HEK293 (cell line): ENCODE results near the gene SHISA9.
"Not testable (repeated sequence)": the region's sequence is repeated elsewhere in the genome, so short reads cannot be mapped to it uniquely, and the experiment has no call there.

ENCODE experiments used
- ZBTB1 ChIP-seq: fragments of 450-650 bp; formaldehyde crosslinking; IDR thresholded peaks from 2 replicates; pipeline ENCODE4 v1.5.1; 2016; ENCODE audit warnings: missing biosample characterization, missing genetic modification characterization
- ZNF184 ChIP-seq: fragments of 450-650 bp; IDR thresholded peaks from 2 replicates; pipeline ENCODE4 v1.5.1; 2018; ENCODE audit warnings: missing biosample characterization, mild to moderate bottlenecking, missing genetic modification characterization
- ZNF274 ChIP-seq, 2 experiments: fragments of 200-500 bp in 1 of 2; fragments of 450-650 bp in 1 of 2; sonication (Bioruptor generic) in 1 of 2; formaldehyde crosslinking in 1 of 2; IDR thresholded peaks; 2 replicates each; pipeline versions ENCODE4 v1.5.1 to v1.6.1; 2014 to 2016; ENCODE audit warnings: borderline replicate concordance in 1 of 2, inconsistent platforms in 1 of 2, low read length in 1 of 2, missing biosample characterization in 1 of 2, missing genetic modification characterization in 1 of 2
- TF ChIP-seq, protein P1 (sequence below): fragments of 450-650 bp; formaldehyde crosslinking; IDR thresholded peaks from 2 replicates; pipeline ENCODE4 v1.5.1; 2016; ENCODE audit warnings: missing biosample characterization, missing genetic modification characterization, borderline replicate concordance
- TF ChIP-seq, protein P2 (sequence below): fragments of 450-650 bp; formaldehyde crosslinking; IDR thresholded peaks from 2 replicates; pipeline ENCODE4 v1.5.1; 2016; ENCODE audit warnings: missing biosample characterization, missing genetic modification characterization

DNA sequence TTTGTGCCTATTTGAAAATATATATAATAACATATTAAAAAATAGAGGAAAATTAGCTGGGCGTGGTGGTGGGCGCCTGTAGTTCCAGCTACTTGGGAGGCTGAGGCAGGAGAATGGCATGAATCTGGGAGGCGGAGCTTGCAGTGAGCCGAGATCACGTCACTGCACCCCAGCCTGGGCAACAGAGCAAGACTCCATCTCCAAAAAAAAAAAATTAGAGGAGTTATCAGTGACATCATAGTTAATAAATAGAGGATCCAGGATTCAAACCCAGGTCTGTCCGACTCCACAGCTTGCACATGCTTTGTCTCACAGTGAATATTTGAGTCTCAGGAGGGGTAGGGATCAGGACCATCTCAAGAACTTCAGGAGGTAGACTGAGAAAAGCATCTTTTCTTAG is 22.2 kb downstream of the SHISA9 start:
- TF ChIP-seq ZBTB1 (tag by site-specific recombination); ZNF184; ZNF274 (IDR thresholded peaks at IDR 0.05; ENCODE audit: low read length); ZNF274 (tag by site-specific recombination; IDR thresholded peaks at IDR 0.05; ENCODE audit: borderline replicate concordance): not testable (repeated sequence)
- TF ChIP-seq, protein P1, sequence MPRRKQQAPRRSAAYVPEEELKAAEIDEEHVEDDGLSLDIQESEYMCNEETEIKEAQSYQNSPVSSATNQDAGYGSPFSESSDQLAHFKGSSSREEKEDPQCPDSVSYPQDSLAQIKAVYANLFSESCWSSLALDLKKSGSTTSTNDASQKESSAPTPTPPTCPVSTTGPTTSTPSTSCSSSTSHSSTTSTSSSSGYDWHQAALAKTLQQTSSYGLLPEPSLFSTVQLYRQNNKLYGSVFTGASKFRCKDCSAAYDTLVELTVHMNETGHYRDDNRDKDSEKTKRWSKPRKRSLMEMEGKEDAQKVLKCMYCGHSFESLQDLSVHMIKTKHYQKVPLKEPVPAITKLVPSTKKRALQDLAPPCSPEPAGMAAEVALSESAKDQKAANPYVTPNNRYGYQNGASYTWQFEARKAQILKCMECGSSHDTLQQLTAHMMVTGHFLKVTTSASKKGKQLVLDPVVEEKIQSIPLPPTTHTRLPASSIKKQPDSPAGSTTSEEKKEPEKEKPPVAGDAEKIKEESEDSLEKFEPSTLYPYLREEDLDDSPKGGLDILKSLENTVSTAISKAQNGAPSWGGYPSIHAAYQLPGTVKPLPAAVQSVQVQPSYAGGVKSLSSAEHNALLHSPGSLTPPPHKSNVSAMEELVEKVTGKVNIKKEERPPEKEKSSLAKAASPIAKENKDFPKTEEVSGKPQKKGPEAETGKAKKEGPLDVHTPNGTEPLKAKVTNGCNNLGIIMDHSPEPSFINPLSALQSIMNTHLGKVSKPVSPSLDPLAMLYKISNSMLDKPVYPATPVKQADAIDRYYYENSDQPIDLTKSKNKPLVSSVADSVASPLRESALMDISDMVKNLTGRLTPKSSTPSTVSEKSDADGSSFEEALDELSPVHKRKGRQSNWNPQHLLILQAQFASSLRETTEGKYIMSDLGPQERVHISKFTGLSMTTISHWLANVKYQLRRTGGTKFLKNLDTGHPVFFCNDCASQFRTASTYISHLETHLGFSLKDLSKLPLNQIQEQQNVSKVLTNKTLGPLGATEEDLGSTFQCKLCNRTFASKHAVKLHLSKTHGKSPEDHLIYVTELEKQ (tag by site-specific recombination): not testable (repeated sequence)
- TF ChIP-seq, protein P2, sequence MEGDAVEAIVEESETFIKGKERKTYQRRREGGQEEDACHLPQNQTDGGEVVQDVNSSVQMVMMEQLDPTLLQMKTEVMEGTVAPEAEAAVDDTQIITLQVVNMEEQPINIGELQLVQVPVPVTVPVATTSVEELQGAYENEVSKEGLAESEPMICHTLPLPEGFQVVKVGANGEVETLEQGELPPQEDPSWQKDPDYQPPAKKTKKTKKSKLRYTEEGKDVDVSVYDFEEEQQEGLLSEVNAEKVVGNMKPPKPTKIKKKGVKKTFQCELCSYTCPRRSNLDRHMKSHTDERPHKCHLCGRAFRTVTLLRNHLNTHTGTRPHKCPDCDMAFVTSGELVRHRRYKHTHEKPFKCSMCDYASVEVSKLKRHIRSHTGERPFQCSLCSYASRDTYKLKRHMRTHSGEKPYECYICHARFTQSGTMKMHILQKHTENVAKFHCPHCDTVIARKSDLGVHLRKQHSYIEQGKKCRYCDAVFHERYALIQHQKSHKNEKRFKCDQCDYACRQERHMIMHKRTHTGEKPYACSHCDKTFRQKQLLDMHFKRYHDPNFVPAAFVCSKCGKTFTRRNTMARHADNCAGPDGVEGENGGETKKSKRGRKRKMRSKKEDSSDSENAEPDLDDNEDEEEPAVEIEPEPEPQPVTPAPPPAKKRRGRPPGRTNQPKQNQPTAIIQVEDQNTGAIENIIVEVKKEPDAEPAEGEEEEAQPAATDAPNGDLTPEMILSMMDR (tag by site-specific recombination): not testable (repeated sequence)
